Fibroblast of mammary gland (primary cell): Measurements from ENCODE around the gene LYPD3.
A peak's percentile ranks its signal among the peaks of the same experiment; 100 is the strongest.
"Not testable (repeated sequence)": the region's sequence is repeated elsewhere in the genome, so short reads cannot be mapped to it uniquely, and the experiment has no call there.

Experiments
- DNase-seq: peaks from one replicate; pipeline ENCODE4 v3.0.0-alpha.2; 2010; ENCODE audit warnings: low read depth
- H3K4me3 ChIP-seq: 2 replicates; pipeline ENCODE4 v1.5.1; 2011; ENCODE audit warnings: low read depth, mild to moderate bottlenecking, low read length, moderate library complexity; ENCODE audit not compliant: control insufficient read depth
- CTCF ChIP-seq: conservative IDR thresholded peaks from 2 replicates; pipeline ENCODE4 v1.5.1; 2011; ENCODE audit warnings: low read depth, low read length, inconsistent platforms; ENCODE audit not compliant: control insufficient read depth, insufficient read depth

The LYPD3 gene

DNA sequence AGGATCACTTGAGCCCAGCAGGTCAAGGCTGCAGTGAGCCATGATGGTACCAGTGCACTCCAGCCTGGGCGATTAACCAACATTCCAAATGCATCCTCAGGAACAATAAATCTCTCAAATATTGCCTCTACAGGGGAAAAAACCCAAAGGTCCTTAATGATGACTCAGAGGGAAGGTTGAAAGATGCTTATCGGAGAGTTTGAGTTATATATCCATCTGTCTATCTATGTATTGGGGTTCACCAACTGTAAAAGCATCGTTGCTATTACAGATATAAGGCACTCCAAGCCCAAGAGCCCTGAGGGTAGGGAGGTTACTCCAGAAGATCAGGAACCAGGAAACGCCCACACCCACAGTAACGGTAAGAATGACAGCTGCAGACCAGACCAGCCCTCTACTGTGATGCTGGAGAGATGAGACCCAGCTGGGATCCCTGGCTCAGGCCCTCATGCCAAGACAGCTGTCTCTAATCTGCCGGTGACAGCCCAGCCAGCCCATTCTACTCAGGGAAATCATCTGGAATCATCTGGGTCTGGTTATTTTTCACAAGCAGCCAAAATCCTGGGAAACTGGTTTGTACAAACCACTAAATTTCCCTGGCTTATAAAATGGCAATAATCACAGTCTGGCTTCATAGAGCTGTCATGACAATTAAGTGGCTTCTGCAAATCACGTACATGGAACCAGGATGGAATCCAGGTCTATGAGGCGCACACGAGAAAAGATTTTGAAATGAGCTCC lies 26.9 kb downstream of the LYPD3 start:
- H3K4me3 ChIP-seq, result no peak overlapping the region
- TF ChIP-seq CTCF, result no peak
- DNase-seq, result peak; percentile 90

GRCh38 chr19:43437712-43438111 lies 27.7 kb downstream of the LYPD3 start:
- no peak for DNase-seq
- H3K4me3 ChIP-seq, result no peak overlapping the region
- TF ChIP-seq CTCF, result no peak

DNA sequence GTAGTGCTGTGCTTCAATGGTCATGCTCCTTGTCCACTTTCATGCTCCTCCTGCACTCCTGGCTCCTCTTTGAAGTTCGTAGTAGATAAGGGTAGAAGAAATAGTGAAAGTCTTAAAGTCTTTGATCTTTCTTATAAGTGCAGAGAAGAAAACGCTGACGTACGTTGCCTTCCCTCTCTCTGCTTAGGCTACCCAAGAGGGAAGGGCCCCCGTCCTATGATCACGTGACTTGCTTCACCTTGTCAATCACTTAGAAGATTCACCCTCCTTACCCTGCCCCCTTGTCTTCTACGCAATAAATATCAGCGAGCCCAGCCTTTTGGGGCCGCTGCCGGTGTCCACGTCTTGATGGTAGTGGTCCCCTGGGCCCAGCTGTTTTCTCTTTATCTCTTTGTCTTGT lies 28.1 kb downstream of the LYPD3 start:
- not testable (repeated sequence) for DNase-seq

GRCh38 chr19:43435775-43436174 lies 29.6 kb downstream of the LYPD3 start:
- DNase-seq, result no peak
- TF ChIP-seq CTCF, result no peak

More for the DNA sequence above, 28.1 kb downstream of the LYPD3 start:
- H3K4me3 ChIP-seq, result not testable (repeated sequence)

DNA sequence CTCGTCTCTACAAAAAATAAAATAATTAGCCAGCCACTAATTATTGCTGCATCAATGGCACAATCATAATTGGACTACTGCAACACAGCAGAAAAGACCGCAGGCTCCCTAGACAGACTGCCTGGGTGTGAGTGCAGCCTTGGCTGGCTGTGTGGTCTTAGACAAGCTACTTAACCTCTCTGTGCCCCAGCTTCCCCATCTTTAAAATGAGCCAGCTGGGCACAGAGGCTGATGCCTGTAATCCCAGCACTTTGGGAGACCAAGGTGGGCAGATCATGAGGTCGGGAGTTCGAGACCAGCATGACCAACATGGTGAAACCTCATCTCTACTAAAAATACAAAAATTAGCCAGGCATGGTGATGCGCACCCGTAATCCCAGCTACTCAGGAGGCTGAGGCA lies 31.7 kb downstream of the LYPD3 start:
- DNase-seq, result no peak
- no peak overlapping the region for H3K4me3 ChIP-seq

More at GRCh38 chr19:43435775-43436174, 29.6 kb downstream of the LYPD3 start:
- no peak overlapping the region for H3K4me3 ChIP-seq

GRCh38 chr19:43433358-43433673 lies 32.1 kb downstream of the LYPD3 start:
- no peak for DNase-seq
- TF ChIP-seq CTCF, result no peak
- H3K4me3 ChIP-seq, result no peak overlapping the region

More for the DNA sequence above, 31.7 kb downstream of the LYPD3 start:
- no peak for TF ChIP-seq CTCF

DNA sequence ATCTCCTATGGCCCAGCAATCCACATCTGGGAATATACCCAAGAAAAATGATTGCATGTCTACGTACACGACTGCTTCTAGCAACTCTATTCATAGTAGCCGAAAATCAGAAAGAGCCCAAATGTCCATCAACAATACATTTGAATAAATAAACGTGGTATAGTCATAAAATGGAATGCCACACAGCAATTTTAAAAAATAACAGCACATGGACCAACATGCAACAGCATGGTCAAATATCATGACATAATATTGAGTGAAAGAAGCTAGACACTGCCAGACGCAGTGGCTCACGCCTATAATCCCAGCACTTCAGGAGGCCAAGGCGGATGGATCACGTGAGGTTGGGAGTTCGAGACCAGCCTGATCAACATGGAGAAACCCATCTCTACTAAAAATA lies 34.4 kb downstream of the LYPD3 start:
- H3K4me3 ChIP-seq, result no peak overlapping the region
- DNase-seq, result no peak
- TF ChIP-seq CTCF, result no peak
